Stimulated activated CD8-positive, alpha-beta memory T cell treated with anti-CD3 and anti-CD28 coated beads, Interleukin-7, amount 100 ng/mL, for 48 hours (primary cell): ENCODE measurements around the gene GPC6.

ENCODE experiments used
- DNase-seq, 2 donors: peaks; one replicate each; pipeline ENCODE4 v3.0.0-alpha.2; 2020; ENCODE audit warnings: low read depth in 1 of 2; ENCODE audit errors: extremely low read depth in 1 of 2

Gene GPC6

GRCh38 chr13:93955904-93956303 is 729.3 kb downstream of the GPC6 start:
- no peak for DNase-seq

- DNase-seq = no peak
These were observed 729.8 kb downstream of the GPC6 start for GRCh38 chr13:93956426-93956825.

DNA sequence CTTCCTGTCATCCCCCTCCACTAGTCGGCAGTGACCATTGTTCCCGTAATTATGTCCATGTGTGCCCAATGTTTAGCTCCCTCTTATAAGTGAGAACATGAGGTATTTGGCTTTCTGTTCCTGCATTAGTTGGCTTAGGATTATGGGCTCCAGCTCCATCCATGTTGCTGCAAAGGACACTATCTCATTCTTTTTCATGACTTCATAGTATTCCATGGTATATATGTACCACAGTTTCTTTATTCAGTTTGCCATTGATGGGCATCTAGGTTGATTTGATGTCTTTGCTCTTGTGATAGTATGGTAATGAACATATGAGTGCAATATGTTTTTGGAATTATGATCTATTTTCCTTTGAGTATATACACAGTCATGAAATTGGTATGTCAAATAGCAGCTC is 730.8 kb downstream of the GPC6 start:
- DNase-seq = no peak

GRCh38 chr13:93959796-93960533 is 733.4 kb downstream of the GPC6 start:
- no peak for DNase-seq

DNA sequence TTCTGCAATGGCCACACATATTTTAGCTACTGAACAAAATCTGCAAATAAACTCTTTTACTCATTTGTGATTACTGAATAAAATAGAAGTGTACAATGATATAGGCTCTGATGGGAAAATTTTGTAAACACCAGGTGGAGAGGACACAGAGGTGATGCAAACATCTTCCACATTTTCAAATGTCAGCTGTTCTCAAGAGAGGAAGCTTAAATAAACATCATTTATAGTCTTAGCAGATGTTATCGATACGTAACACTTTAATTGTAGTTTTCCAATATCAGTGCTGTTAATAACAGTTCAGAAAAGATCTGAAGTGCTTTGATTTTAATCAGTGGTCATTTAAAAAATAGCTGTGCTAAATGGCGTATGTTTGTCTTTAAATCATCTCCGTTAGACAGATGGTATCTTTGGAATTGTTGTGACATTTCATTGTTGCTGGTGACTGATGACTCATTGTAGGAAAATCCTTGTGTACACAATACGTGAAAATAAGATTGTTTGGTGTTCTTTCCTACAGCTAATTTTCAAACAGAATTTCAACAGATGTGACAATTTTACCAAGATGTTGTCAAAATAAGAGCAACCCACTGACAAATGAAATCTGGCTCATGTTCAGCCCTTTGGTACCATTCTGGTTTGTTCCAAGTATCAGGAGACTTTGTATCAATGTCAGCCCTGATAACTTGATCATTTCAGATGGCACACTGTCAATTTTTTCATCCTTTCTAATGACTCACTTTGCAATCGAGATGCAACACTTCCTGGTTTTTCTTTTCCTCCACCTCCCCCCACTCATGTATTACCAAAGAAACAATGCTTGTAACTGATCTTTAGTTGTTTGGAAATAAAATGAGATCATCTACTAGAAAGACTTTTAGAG is 736.9 kb downstream of the GPC6 start:
- no peak for DNase-seq

DNA sequence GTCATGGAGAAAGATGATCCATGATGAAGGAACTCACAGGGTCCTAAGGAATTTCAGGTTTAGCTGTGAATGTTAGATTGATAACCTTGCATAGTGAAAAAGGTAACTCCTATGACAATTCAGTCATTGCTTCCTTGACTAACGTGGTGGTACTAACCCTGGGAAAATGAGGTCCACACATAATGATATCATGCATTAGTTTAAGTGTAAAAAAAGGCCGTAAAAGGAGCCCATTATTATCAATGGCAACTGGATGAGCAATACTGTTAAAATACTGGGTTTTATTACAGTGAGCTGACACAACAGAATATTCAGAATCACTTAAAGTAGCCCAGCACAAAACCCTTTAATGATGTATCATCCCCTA is 737.5 kb downstream of the GPC6 start:
- DNase-seq = no peak

DNA sequence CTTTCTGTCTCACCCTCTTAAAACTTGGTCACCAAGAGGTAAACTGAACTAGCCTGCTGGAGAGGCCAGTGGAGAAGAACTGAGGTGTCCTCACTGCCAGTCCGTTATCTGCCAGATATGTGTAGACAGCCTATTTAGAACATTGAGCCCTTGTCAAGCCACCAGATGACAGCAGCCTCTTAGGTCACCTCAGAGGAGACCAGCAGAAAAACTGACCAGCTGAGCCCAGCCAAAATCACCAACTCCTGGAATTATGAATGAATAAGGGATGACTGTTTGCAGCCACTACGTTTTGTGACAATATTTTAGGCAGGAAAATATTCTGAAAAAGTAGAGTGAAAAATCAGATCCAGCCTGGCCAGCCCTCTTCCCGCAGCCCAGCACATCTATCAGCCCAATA is 739.0 kb downstream of the GPC6 start:
- no peak for DNase-seq

DNA sequence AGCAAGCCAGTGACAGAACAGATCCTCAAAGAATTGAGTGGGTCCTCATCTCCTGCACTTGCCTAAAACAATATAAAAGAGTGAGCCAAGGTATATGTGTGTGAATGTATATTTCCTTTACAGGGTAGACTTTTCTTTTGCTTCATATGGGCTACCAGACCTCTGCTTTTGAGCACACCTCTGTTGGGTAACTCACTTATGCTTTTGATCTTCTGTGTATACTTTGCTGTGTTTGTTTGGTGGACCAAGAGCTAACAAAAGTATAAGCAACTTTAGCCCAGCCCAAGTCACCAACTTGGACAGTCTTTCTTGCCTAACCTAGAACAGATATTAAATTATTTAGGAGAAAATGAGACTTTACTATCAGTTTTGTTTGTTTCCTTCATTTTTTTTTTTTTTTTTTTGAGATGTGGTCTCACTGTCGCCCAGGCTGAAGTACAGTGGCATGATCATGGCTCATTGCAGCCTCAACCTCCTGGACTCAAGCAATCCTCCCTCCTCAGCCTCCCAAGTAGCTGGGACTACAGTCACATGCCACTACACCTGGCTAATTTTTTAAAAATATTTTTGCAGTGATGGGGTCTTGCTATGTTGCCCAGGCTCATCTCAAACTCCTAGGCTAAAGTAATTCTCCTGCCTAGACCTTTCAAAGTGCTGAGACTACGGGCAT is 739.8 kb downstream of the GPC6 start:
- DNase-seq = no peak

- no peak for DNase-seq
These were observed 740.7 kb downstream of the GPC6 start for GRCh38 chr13:93967286-93967685.

DNA sequence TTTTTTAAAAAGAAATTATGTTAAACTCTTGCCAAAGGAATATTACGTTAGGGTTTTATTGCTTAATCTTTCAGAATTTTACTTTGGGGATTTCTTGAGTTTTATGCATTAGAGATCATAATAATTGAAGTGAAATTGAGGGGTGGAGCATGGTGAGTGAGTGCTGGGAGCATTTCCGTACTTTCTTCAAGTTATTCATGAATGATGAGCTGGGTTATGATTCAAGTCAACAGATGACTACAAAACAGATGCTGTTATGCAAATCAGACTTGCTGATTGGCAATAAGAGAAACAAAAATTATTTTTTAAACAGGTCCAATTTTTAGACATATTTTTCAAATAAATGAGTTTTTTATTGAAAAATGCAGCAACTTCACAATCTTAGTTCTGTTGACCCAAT is 748.6 kb downstream of the GPC6 start:
- no peak for DNase-seq

DNA sequence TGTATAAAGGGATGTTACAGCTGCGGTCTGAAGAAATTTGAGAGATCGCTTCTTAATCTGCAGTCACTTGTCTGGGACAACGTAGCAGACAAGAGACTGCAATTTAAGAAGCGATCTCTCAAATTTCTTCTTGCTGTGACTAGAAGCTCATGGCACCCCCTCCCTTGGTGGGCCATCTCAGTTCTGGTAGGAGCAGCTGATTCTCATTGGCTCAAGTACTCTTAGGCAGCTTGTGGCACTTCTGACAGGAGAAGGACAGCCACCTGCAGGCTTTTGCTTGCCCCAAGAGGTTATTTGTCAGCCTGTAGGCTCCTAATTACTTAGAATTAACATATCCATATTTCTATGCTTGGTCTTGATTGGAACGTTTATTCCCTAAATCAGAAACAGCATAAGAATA is 749.9 kb downstream of the GPC6 start:
- DNase-seq = no peak

DNA sequence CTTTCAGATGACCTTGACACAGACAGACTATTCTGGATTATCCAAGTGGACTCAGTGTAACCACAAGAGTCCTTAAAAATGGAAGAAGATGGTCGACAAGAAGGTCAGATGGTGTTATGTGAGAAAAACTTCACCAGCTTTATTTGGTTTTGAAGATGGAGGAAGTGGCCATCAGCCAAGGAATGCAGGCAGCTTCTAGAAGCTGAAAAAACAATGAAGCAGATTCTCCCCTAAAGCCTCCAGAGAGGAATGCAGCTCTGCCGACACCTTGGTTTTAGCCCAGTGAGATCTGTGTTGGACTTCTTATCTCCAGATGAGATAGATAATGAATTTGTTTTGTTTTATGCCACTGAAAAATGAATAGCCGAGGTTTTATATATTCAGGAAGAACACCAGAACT is 751.4 kb downstream of the GPC6 start:
- DNase-seq = no peak

DNA sequence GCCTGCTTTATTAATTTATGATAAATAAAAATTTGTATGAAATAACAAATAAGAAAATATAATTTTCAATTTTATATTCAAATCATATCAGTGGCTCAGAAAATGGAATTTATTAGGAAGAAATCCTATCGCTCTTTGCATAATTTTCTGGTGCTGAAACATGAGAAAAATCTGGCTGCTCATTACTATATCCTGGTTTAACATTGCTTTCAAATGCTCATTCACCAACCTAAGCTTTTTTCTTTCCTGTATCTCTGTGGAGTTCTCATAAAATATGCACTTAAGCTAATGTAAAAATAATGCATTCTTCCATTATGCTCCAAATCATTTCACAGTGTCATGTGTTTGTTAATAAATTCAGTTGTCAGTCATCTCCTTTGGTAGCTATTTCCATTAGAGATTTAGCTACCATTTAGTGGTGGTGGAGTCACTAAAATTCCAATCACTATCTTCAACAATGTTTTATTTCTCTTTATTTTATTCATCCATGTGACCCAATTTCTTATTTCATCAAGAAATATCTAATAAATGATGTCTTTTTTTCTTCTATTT is 754.9 kb downstream of the GPC6 start:
- no peak for DNase-seq

GRCh38 chr13:93982179-93982918 is 755.7 kb downstream of the GPC6 start:
- DNase-seq = no peak

DNA sequence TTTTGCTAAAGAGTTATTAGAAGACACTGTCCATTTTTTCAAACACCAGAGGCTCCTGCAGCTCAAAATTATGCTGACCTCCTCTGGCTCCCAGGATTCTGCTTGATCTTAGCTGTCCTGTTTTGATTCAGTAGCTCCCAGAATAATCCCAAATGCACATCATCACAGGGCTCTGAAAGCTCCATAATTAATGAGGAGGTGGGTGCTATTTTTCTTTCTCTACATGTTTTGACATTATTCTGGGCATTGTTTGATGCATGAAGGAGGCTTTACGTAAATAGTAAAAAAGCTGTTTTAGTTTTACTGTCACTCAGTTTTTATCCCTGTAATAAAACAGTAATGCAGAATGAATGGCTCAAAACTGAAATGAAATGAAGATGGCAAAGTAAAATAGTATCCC is 757.4 kb downstream of the GPC6 start:
- no peak for DNase-seq

GRCh38 chr13:93984876-93985275 is 758.3 kb downstream of the GPC6 start:
- DNase-seq = no peak

GRCh38 chr13:93987458-93987857 is 760.9 kb downstream of the GPC6 start:
- no peak for DNase-seq

- DNase-seq = no peak
These were observed 765.0 kb downstream of the GPC6 start for GRCh38 chr13:93991569-93991968.

GRCh38 chr13:93996481-93996880 is 769.9 kb downstream of the GPC6 start:
- DNase-seq = no peak

- no peak for DNase-seq
These were observed 779.7 kb downstream of the GPC6 start for GRCh38 chr13:94006296-94006695.

GRCh38 chr13:94007072-94007471 is 780.5 kb downstream of the GPC6 start:
- no peak for DNase-seq
